Germinal center (tissue), 1 donor: ENCODE data around the gene ZNF497.
"Not testable (repeated sequence)": the region's sequence is repeated elsewhere in the genome, so short reads cannot be mapped to it uniquely, and the experiment has no call there.

Experiments used
- DNase-seq: peaks from one replicate; pipeline ENCODE4 v3.0.0; 2012; ENCODE audit warnings: mixed read lengths, low spot score

ZNF497 gene

GRCh38 chr19:58362272-58362994 lies at the start of gene ZNF497:
Gene ZNF497 (minus strand): TSS chr19:58362751. CDS start chr19:58357635, 5,116 bp downstream.
- DNase-seq, result peak; percentile 98

DNA sequence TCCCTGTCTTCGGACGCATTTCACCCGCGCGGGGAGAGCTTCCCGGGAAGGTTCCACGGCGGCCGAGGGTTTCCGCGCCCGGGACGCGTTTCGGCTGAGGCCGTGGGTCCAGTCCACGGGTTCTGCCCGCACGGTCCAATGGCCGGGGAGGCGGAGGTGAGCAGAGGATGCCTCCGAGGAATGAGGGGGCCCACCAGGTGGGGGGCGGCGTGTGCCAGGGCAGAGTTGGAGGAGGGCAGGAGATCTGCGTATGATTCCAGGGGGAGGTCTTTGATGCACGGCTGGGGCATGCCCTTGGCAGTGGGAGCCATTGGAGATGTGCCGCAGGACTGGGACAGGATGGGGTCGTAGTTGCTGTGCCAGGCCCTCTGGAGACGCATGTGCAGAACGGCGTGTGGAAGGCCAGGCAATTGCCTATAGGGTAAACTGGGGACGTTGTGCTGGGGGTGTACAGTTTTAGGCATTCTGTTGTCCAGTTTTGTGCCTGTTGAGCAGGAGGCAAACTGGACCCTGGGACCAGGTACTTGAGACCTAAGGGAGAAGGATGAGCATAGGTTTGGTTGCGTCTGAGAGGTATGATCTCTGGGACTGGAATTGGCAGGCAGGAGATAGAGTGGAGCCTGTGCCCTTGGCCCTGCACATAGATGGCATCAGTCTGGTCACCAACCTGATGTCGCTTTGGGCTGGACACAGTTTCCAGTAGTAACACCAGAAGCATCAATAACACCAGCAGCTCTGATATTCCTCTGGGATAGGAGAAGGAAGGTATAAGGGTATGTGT lies 46.6 kb upstream of the ZNF497 start:
- DNase-seq, result no peak

GRCh38 chr19:58408152-58409009 lies 45.8 kb upstream of the ZNF497 start, which contains the start of gene ZNF584:
Gene ZNF584 (plus strand): TSS chr19:58408649. CDS start chr19:58409148, 499 bp downstream.
- peak; percentile 96 for DNase-seq

- DNase-seq, result no peak
Measured at GRCh38 chr19:58407658-58408151, 45.2 kb upstream of the ZNF497 start.

DNA sequence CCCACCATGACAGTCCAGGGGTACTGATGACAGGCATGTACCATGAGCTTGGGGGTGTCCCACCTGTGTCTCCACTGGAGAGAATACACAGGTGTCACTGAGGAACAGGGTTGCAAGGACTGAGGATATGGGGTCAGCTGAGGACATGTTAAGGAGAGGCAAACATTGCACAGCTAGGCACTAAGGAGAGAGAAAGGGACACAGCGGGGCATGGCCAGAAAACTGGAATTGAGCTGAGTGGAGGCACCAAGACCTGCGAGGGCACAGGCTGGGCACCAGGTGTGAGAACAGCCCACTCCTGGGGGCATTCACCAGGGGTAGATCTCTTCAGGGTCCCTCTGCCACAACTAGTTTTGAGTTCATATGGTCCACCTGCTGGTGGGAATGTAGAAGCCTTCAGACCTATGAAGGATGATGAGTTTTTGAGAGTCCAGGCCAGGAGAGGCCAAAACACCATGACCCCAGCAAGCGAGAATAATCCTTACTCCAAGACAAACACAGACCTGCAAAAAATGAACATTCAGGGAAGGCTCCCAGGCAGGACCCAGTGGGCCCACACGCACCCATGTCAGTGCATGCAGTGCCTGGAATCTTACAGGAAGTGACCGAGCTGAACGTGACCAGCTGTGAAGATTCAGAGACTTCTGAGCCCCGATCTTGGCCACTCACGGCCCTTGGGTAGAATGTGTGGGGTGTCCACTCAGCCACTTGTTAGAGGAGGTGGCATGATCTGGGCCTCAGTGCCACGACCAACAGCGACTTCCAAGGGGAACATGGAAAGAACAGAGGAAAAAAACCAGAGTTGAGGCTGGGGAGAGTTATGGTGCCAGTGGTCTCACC lies 44.5 kb upstream of the ZNF497 start:
- DNase-seq, result no peak

DNA sequence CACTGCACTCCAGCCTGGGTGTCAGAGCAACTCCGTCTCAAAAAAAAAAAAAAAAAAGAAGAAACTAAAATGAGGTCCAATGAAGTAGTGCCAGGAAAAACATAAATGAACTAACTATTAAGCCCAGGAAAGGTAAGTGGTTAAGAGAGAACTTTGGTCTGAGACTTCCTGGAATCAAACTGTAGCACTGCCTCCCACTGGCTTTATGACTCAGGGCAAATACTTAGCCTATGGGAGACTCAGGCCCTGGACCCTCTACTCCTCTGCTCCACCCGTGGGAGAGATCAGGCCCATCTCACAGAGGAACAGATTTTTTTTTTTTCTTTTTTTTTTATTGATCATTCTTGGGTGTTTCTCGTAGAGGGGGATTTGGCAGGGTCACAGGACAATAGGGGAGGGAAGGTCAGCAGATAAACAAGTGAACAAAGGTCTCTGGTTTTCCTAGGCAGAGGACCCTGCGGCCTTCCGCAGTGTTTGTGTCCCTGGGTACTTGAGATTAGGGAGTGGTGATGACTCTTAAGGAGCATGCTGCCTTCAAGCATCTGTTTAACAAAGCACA lies 41.4 kb upstream of the ZNF497 start:
- DNase-seq, result not testable (repeated sequence)

- DNase-seq, result no peak
Measured at GRCh38 chr19:58401840-58402421, 39.4 kb upstream of the ZNF497 start.

DNA sequence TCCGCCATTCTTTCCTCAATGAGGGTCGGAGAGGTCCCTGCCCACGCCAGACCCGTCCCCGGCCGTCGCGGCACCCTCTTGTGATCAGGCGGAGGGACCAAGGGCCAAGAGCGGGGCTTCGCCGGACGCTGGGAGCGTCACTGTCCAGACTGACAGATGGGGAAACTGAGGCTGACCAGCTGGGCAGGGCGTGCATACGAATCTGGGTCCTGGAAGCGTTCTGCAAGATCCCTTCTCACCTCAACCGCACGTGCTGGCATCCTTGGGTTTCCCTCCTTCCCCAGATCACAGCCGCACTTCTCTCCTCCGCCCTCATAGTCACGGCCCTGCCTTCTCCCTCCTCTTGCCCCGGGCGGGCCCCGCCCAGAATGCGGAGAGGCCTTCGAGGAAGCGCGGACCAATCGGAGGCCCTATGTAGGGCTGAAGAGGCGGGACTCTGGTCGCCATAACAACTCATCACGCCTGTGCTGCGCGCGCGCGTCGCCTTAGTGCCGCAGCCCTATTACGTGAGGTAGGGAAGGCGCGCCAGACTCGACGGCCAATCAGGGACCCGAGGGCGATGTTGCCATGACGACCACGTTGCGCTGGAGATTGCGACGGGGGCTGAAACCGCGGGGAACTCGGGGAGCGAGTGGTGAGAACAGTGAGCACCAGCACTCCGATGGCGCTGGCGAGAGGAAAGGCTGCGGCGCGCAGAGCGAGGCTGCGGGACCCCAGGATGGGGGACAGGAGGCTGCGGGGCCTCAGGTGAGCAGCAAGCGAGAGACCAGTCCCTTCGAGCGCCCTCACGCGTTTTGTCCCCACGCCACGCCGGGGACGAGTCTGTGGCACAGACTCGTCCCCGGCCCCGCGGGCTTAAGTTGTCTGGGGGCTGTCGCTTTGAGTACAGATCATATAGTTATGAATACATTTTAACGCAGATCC lies 38.6 kb upstream of the ZNF497 start:
- peak; percentile 98 for DNase-seq

DNA sequence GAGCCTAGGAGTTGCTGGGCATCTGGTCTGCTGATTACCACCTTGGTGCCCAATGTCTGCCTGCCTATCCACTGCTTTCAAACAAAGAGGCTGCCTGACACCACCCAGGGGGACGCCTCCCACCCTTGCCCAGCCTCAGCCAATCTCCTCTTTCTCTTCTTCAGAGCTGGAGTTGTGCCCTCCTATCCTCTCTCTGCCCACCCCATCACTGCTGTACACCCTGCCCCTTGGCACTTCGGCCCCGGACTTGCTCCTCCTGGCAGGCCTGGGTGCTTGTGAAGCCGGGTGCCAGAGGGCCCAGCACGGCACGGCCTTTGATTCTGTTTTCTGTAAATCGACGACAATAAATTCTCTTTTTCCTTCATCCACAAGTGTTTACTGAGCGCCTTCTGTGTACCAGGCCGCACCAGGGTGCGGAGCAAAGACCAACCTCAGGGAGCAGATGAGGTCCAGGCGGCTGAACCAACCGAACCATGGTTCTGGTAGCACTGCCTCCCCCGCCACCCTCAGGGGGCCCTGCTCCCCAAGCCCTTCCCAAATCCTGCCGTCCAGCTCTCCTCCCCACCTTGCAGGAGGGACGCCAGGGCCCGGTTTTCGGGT lies 37.9 kb upstream of the ZNF497 start:
- no peak for DNase-seq

DNA sequence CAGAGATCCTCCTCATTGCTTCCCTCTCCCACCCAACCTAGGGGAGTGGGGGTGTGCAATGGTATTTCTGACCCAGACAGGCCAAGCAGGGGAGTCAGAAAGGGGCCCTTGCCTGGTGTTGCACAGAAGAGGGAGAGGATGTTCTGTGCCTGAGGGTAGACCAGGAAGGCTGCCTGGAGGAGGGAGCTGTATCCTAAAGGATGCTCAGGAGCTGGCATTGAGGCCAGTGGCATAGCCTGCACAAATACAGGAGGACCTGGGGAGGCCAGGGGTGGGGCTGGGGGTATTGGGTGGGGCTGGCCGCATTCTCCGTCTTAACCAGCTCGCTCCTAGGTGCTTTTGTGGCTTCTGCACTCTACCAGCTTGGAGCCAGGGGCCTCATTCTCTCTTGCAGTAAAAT lies 37.4 kb upstream of the ZNF497 start:
- no peak for DNase-seq

GRCh38 chr19:58398545-58398944 lies 36.0 kb upstream of the ZNF497 start:
- DNase-seq, result no peak

DNA sequence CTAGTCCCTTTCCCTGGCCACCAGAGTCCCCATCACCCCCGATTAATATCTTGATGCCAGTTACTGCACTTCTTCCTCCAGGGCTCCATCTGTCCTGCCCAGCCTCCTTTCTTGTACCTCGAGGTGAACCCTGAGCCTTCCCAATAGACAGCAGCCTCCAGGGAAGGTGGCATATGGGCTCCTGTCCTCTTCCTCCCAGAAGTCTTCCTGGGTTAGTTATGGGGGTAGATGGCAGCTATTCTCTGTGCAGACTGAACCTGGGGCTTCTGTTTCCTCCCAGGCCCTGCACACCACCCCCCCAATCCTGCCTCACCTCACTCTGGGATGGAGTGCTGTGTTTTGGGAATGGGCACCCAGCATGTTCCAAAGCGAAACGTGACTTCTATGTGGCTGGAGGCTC lies 35.5 kb upstream of the ZNF497 start:
- no peak for DNase-seq

DNA sequence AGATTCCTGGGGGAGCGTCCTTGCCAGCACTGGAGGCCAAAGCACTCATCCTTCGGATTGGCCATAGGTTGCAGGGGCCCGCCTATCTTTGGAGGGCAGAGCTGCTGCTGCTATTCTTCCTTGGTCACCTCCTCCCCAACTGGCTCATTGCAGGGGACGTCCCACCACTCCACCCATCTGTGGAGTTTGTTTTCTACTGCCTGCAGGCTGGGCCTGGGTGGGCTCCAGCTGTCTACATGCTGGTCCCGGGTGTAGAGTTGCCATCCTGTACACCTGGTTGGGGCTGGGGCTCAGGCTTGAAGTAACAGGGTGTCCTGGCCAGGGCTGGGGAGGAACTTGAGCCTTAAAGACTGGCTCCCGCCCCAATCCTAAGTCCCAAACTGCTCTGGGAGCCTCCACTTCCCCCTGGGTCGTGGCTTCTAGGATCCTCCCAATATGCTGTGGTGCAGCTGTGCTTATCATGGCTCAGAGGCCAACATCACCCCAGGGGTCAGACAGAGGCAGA lies 35.0 kb upstream of the ZNF497 start:
- no peak for DNase-seq

- no peak for DNase-seq
Measured at GRCh38 chr19:58396691-58397532, 34.4 kb upstream of the ZNF497 start.

DNA sequence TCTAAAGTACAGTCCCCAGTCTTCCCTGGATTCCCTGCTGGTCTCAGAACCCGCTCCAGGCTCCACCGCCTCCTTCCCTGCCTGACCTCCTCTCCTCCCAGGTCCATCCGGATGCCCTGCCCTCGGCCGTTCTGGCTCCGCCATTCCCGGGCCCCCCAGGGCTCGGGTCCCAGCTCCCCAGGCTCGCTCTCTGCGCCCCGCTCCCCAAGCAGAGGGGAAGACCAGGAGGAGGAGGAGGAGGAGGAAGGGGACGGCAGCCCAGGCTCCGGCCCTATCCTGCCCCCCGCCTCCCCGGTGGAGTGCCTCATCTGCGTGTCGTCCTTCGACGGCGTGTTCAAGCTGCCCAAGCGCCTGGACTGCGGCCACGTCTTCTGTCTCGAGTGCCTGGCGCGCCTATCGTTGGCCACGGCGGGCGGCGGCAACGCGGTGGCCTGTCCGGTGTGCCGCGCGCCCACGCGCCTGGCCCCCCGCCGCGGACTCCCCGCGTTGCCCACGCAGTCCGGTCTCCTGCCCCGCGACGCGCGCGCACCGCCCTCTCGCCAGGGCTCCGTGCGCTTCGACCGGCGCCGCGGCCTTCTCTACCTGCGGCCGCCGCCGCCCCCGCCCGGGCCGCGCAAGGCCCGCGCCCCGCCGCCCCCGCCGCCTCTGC lies 33.6 kb upstream of the ZNF497 start:
- DNase-seq, result no peak

DNA sequence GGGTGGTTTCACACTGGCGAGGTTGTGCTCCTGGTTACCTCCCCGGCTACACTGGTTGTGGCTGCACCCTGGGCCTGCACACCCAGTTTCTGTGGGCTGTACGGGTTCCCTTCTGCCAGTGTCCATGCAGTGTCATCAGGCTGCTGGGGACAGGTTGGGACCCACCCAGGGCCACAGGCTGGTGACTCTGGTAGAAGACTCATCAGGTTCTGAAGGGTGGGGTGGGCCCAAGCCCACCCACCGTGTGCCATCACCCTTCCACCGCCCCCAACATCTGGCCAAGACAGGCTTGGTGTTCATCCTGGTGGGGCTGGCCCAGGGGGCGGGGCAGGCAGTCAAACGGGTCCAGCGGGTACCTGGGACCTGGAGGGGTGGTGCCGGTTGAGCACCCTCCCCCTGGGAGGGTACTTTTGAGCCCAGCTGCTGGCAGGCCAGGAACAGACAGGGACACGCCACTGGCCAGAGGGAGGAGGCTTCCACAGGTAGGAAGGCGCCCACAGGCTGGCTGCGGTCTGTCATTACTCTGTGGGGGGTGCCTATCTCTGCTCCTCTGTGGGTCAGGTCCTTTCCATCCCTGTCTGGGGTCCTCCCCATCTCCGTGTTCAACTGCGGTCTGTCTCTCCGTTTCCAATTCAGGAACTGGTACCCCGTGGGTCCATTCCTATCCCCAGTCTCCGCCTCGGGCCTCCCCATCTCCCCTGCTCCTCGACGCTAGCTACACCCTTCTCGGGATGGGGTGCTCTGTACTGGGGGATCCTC lies 32.8 kb upstream of the ZNF497 start, which contains the start of gene RNF225:
Gene RNF225, plus strand, starts transcription at position 437 of the 759 bp plus-strand sequence. CDS start 434 bp downstream, outside the sequence.
- DNase-seq, result no peak
